Amniotic stem cell (primary cell): Measurements from ENCODE around the gene SOD3.

ENCODE experiments used
- DNase-seq: peaks from one replicate; lab custom pipeline; 2025; lab: John Stamatoyannopoulos, UW

Gene SOD3

GRCh38 chr4:24794916-24795665, at the start of gene SOD3:
Gene SOD3, plus strand, starts transcription at chr4:24795573. Its CDS starts 3,949 bp downstream, at chr4:24799522.
- peak; percentile 56 for DNase-seq

GRCh38 chr4:24747234-24747975, 48.0 kb upstream of the SOD3 start:
- DNase-seq, result no peak

- DNase-seq, result no peak
Measured at GRCh38 chr4:24748023-24748422, 47.4 kb upstream of the SOD3 start.

- DNase-seq, result no peak
Measured at GRCh38 chr4:24748758-24749350, 46.5 kb upstream of the SOD3 start.

- no peak for DNase-seq
Measured at GRCh38 chr4:24750106-24750505, 45.3 kb upstream of the SOD3 start.

GRCh38 chr4:24751926-24752539, 43.3 kb upstream of the SOD3 start:
- DNase-seq, result no peak

- peak; percentile 75 for DNase-seq
Measured at GRCh38 chr4:24753519-24753918, 41.9 kb upstream of the SOD3 start.

GRCh38 chr4:24754571-24754970, 40.8 kb upstream of the SOD3 start:
- no peak for DNase-seq

GRCh38 chr4:24763631-24764297, 31.6 kb upstream of the SOD3 start:
- DNase-seq, result peak; percentile 31

- DNase-seq, result no peak
Measured at GRCh38 chr4:24764345-24764744, 31.0 kb upstream of the SOD3 start.

- no peak for DNase-seq
Measured at GRCh38 chr4:24765376-24765988, 29.9 kb upstream of the SOD3 start.

GRCh38 chr4:24768006-24768405, 27.4 kb upstream of the SOD3 start:
- no peak for DNase-seq

GRCh38 chr4:24768604-24769003, 26.8 kb upstream of the SOD3 start:
- DNase-seq, result no peak

- no peak for DNase-seq
Measured at GRCh38 chr4:24769571-24769970, 25.8 kb upstream of the SOD3 start.

GRCh38 chr4:24770032-24770584, 25.3 kb upstream of the SOD3 start:
- no peak for DNase-seq

GRCh38 chr4:24770667-24771066, 24.7 kb upstream of the SOD3 start:
- DNase-seq, result no peak

- DNase-seq, result no peak
Measured at GRCh38 chr4:24771241-24771640, 24.1 kb upstream of the SOD3 start.

GRCh38 chr4:24772061-24772705, 23.2 kb upstream of the SOD3 start:
- DNase-seq, result no peak

- DNase-seq, result no peak
Measured at GRCh38 chr4:24772952-24773351, 22.4 kb upstream of the SOD3 start.

- DNase-seq, result no peak
Measured at GRCh38 chr4:24774452-24774851, 20.9 kb upstream of the SOD3 start.
